ENCODE measurements around the gene MFSD8.
A peak's percentile ranks its signal among the peaks of the same experiment; 100 is the strongest.
"Not testable (repeated sequence)": the region's sequence is repeated elsewhere in the genome, so short reads cannot be mapped to it uniquely, and the experiment has no call there.

The MFSD8 gene, protein sequence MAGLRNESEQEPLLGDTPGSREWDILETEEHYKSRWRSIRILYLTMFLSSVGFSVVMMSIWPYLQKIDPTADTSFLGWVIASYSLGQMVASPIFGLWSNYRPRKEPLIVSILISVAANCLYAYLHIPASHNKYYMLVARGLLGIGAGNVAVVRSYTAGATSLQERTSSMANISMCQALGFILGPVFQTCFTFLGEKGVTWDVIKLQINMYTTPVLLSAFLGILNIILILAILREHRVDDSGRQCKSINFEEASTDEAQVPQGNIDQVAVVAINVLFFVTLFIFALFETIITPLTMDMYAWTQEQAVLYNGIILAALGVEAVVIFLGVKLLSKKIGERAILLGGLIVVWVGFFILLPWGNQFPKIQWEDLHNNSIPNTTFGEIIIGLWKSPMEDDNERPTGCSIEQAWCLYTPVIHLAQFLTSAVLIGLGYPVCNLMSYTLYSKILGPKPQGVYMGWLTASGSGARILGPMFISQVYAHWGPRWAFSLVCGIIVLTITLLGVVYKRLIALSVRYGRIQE

DNA sequence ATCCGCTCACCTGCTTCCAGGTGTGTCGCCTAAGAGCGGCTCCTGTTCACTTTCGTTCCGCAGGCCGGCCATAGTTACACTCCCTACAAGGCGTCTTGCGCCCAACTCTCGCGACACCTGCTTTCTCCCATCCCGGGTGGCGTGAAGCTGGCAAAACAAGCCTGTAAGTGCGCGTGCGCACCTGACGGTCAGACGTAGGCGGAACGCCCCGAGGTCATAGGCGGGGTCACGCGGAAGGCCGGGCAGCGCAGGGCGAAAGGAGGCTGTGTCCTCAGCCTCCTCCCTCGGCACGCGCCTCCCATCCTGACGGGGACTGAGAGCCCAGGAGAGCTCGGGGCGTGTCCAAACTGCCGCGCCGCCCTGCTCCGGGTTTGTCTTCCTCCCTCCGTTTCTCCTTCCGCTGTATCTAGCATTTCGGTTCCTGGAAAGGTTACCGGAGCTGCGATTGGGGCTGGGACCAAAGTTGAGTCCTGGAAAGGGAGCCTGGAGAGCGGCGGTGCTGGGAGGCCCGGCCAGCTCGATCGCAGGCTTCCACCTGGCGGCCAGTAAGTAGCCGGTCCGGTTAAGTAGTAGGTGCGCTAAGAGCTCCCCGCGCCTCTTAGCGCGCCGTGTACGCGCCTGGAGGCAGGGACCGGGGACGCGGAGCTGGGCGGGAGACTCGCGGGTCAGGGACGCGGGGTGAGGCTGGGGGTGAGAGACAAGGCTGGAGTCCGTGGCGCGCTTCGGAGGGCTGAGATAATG is at the start of gene MFSD8, which contains the start of gene ABHD18:
TSS of gene MFSD8 (minus strand) at position 112 of the 741 bp plus-strand sequence. CDS start at position 72, 40 bp downstream.
TSS of gene ABHD18 (plus strand) at position 345 of the 741 bp plus-strand sequence. CDS start 17,550 bp downstream, outside the sequence.
- peak; percentile 97 for DNase-seq

DNA sequence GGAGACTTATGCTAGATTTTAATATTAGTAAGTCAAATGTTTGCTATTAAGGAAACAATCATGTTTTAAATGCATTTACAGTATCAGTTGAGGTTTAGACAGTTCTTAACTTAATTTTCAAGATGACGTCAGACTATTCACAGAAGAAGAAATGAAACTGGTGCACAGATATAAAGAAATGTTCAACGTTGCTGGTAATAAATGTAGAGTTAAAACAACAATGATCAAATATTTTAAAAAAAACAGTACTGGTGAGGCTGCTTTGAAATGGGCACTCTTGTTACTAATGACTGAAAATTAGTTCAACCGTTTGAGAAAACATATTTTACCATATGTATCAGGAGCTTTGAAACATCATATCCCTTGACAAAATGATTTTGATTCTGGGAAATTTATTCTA is 44.5 kb upstream of the MFSD8 start:
- no peak for DNase-seq

DNA sequence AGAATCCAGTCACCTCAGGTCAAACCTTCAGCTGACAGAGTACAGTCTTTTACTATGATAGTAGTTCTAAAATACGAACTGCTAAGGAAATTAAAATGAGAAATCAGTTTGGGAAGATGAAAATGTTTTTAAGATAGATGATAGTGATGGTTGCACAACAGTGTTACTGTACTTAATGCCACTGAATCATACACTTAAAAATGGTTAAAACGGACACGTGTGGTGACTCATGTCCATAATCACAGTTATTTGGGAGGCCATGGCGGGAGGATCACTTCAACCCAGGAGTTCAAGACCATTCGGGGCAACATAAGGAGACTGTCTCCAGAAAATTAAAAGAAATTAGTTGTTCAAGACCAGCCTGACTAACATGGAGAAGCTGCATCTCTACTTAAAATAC is 41.6 kb upstream of the MFSD8 start:
- no peak for DNase-seq

DNA sequence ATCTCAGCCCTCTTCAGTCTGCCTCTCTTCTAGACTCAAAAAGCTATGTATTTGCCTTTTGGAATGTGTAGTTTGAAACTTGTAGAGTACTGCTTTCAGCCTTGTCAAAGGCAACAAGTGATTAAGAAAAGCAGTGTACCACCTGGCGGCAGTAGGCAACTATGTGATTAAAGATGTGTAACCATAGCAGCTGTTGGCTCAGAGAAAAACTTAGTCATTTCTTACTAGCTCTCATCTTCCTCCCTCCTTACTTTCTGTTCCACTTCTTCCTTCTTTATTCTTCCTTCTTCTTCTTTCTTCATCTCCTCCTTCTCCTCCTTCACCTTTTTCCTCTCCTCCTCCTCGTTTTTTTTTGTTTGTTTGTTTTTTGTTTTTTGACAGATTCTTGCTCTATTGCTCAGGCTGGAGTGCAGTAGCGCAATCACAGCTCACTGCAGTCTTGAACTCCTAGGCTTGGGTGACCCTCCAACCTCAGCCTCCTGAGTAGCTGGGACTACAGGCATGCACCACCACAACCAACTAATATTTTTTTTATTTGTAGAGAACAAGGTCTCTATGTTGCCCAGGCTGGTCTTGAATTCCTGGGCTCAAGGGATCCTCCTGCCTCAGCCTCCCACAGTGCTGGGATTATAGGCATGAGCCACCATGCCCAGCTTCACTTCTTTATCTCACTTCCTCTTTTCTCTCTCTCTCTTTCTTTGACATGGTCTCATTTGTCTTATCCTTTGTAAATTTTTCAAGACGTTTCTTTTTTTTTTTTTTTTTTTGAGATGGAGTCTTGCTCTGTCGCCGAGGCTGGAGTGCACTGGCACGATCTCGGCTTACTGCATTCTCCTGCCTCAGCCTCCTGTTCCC is 32.8 kb upstream of the MFSD8 start:
- DNase-seq, result peak in 1 of 2 donors; percentile 7

DNA sequence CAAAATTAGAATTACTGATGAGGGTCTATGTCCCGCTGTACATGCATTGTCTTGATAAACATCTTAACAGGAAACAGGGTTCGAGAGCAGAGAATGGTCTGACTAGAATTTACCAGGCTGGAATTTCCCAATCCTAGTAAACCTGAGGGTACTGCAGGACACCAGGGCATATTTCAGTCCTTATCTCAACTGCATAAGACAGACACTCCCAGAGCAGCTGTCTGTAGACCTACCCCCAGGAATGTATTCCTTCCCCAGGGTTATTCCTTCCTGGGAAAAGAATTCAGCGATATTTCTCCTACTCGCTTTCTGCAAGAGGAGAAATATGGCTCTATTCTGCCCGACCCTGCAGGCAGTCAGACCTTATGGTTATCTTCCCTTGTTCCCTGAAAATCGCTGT is 31.5 kb upstream of the MFSD8 start:
- not testable (repeated sequence) for DNase-seq

DNA sequence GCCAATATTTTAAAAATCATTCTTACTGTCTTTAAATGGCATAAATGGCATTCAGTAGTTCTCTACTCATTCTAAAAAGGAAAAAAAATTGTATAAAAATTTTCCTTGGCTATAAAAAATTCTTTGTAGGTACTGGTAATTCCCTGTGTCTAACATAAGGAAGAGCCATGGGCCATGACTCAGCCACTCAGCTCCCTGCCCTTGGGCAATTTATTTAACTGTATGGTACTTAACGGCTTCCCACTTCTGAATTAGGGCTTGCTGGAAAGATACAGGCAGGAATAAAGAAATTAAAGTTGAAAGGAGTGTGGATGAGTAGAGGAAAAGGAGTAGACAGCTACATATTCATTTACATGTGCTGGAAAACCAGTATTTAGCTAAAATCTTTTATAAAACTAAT is 30.8 kb upstream of the MFSD8 start:
- no peak for DNase-seq

DNA sequence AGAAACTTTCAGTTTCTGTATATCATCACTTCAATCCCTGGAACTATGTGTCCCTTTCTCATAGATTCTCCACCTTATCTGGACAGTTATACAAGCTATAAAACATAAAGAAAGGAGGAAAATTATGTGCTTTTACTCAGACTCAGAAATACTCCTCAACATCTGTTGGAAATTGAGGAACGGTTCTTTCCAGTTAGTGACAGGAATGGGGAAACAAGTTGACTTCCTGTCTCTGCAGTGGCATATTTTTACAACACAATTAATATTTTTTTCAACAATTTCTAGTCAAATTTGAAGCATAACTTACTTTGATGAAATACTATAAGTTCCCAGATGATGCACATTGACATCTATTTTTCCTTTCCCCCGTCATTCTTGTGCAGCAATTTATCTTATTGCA is 28.2 kb upstream of the MFSD8 start:
- no peak for DNase-seq

DNA sequence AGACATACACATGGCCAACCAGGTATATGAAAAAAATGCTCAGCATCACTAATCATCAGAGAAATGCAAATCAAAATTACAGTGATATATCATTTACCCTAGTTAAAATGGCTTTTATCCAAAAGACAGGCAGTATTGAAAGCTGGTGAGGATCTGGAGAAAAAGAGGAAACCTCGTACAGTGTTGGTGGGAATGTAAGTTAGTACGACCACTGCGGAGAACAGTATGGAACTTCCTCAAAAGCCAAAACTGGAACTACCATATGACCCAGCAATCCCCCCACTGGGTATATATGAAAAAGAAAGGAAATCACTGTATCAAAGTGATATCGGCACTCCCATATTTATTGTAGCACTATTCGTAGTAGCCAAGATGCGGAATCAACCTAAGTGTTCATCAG is 23.7 kb upstream of the MFSD8 start:
- DNase-seq, result no peak

DNA sequence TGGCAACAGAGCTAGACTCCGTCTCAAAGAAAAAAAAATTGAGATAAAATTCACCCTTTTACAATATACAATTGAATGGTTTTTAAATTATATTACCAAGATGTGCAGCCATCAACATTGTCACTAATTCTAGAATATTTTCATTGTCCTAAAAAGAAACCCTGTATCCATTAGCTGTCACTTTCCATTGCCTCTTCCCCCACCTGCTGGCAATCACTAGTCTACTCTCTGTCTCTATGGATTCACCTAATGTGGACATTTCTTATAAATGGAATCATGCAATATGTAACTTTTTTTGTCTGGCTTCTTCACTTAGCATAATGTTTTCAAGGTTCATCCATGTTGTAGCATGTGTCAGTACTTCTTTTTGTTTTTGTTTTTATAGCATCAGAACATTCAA is 21.0 kb upstream of the MFSD8 start:
- no peak for DNase-seq

DNA sequence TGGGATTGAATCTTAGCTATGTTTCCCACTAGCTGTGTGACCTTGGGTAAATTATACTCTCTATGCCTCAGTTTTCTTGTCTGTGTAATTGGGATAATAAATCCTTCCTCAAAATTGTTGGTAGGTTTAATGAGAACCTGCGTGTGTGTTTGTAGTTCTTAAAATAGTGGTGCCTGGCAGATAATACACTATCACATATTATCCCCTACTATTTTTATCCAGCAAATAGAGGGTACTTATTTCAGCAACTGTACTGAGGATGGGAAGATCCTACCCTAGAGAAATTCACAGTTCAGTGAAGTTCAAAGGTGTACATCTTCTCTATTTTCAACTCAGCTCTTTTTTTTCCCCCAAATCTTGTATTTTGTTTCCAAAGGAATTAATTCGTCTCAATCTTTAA is 17.5 kb upstream of the MFSD8 start:
- no peak for DNase-seq

DNA sequence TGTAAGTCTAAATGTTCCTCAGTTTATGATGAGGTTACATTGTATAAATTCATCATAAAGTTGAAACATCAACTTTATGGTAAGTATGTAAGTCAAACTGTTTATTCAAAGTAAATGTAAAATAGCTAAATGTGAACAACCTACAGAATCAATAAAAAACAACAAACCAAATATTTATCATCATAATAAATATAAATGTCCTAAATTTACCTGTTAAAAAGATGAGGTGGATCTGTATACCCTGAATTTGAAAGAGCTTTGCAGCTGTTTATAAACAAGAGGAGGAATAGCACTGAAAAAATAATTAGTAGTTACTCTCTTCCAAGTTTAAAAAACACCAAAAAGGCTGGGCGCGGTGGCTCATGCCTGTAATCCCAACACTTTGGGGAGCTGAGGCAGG is 14.0 kb upstream of the MFSD8 start:
- no peak for DNase-seq

DNA sequence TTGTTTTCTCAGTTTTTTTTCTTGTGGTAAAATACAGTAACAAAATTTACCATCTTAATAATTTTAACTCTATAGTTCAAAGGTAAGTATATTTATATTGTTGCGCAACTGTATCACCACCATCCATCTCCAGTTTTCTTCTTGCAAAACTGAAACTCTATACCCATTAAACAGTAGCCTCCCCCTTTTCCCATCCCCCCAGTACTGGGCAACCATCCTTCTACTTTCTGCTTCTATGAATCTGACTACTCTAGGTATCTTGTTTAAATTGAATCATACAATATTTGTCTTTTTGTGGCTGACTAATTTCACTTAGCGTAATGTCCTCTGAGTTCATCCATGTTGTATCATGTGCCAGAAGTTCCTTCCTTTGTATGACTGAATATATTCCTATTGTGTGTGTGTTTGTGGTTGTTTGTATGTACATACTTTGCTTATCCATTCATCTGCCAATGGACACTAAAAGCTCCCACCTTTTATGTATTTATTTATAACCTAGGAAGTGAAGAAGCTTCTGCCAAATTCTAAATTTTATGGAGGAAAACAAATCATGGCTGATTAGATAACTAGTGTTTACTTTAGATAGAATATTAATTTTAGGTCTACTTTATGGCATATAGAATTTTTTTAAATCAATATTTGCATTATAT is 10.3 kb upstream of the MFSD8 start:
- DNase-seq, result no peak

DNA sequence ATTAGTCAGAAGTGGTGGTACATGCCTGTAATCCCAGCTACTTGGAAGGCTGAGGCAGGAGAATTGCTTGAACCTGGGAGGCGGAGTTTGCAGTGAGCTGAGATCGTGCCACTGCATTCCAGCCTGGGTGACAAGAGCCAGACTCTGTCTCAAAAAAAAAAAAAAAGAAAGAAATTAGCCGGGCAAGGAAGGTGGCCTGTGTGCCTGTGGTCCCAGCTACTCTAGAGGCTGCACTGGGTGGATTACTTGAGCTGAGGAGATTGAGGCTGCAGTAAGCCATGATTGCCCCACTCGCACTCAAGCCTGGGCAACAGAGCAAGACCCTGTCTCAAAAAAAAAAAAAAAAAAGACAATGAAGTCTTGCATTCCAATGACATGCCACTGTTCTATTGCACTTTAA is 6.0 kb upstream of the MFSD8 start:
- not testable (repeated sequence) for DNase-seq

DNA sequence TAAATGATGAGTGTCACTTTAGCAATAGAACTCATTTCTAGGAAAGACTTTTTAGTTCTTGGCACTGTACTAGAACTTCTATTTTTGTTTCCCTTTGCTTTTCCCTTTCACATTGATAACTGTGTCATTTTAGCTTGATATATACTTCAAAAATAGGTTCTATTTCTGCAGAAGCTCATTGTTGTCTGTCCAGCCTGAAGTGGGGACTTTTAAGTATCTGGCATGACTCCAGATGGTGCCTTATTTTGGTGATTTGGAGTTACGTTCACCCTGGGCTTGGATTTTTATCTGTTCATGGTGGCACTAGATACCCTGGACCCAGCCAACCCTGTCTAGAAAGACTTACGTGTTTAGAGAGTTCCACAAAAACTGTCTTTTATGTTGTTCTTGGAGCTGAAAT is 3.6 kb upstream of the MFSD8 start:
- DNase-seq, result no peak

DNA sequence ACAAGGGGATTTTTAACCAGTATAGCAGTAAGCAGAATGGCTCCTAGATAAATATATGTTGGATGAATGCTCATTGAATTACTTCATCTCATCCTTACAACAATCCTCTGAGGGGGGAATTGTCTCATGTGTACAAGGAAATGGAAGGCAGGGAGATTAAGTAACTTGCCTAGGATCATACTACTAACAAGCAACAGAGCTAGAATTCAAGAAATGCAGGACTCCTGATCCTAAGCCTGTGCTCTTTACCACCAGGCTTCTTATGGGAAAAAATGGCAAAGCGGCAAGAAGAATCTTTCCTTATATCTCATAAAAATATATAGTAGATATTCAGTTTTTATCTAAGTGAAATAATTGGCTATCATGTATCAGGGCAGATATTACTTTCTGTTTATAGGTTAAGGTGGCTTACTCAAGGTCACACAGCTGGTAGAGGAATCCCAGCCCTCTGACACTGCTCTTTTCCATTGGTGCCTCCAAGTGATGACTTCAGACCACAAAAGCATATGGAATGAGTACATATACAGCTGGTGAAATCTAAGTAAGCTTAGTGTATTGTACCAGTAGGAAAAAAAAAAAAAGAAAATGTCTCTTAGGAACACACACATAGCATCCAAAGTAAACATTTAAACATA is 2.3 kb upstream of the MFSD8 start:
- DNase-seq, result no peak

DNA sequence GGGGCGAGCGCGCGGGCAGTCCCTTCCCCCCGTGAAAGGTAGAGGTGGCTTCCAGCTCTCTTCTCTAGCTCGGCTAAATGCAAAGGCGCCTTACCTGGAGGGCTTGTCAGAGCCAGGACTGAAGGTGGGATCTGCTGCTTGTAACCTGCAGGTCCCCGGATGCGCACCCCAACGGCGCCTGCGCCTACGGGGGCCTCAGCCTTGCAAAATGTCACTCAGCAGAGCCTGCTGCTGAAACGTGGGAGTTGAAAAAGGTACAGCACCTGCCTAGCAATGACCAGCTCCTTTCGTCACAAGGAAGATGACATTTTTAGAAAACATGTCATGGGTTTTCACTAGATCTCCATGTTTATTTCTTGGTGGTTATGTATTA is 816 bp upstream of the MFSD8 start:
- peak; percentile 40 to 49 for DNase-seq

DNA sequence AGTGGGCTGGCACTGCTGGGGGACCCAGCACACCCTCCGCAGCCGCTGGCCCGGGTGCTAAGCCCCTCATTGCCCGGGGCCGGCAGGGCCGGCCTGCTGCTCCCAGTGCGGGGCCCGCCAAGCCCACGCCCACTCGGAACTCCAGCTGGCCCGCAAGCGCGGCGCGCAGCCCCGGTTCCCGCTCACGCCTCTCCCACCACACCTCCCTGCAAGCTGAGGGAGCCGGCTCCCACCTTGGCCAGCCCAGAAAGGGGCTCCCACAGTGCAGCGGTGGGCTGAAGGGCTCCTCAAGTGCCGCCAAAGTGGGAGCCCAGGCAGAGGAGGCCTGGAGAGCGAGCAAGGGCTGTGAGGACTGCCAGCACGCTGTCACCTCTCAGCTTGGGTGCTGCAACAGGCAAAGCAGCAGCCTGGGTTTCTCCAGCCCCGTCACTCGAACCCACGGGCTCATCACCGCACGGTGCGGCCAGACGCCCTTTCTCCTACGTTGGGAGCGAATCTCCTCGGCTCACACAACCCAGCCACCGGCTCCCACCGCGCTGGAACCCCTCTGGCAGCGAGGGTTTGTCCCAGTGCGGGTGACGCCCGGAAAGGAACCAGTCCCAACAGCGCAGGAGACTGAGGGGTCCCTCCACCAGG is 429 bp downstream of the MFSD8 start:
- DNase-seq, result not testable (repeated sequence)

DNA sequence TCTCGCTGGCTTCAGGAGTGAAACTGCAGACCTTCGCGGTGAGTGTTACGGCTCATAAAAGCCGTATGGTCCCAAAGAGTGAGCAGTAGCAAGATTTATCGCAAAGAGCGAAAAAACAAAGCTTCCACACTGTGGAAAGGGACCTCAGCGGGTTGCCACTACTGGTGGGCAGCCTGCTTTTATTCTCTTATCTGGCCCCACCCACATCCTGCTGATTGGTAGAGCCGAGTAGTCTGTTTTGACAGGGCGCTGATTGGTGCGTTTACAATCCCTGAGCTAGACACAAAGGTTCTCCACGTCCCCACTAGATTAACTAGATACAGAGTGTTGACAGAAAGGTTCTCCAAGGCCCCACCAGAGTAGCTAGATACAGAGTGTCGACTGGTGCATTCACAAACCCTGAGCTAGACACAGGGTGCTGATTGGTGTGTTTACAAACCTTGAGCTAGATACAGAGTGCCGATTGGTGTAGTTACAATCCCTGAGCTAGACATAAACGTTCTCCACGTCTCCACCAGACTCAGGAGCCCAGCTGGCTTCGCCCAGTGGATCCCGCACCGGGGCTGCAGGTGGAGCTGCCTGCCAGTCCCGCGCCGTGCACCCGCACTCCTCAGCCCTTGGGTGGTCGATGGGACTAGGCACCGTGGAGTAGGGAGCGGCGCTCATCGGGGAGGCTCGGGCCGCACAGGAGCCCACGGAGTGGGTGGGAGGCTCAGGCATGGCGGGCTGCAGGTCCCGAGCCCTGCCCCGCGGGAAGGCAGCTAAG is 1.2 kb downstream of the MFSD8 start:
- DNase-seq, result not testable (repeated sequence)

DNA sequence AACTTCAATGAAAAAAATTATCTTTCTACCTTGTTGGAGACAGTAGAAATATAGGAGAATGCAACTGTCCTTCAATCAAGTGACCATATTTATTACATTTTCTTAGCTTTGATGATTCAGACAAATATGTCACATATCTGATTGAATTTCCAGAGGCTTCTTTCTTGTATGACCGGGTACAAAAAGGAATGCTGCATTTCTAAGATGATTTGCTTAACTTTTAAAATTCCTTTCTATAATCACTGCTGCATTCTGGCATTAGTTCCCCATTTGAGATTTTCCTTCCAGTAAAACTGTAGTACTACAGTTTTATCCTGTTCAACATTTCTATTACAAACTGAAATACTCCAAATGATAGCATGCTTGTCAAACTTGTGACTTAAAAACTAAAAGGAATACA is 5.2 kb downstream of the MFSD8 start:
- DNase-seq, result no peak

DNA sequence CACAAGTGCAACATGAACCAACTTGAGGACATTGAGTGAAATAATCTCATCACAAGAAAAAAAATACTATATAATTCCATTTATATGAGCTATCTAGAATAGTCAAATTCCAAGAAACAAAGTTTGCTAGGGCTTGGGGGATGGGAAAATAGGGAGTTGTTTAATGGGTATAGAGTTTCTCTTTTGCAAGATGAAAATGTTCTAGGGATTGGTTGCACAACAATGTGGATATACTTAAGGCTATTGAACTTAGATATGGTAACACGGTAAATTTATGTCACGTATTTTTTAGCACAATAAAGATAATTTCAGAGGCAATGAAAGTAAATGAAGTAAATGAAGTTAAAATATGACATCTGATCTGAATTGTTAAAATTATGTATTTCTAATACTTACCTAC is 7.9 kb downstream of the MFSD8 start:
- DNase-seq, result no peak

DNA sequence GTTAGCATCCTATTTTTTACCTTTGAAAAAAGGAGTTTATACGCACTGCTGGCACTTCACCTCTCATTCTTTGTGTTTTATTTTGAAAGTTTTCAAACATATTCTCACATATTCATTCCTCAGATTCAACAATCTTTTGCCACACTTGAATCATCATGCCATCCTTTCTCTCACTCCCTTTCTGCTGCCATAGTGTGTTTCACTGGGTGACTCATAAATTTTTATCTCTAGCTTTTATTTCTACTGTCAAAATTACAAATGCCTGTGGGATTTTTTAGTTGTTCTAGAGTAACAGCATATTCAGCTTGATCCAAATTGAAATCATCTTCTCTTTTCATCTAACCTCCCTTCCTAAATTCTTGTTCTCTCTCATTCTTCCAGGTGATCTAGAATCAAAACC is 28.0 kb downstream of the MFSD8 start:
- no peak for DNase-seq
